GM21619 (cell line): ENCODE results near the gene ADAT2.
"Not testable (repeated sequence)": the region's sequence is repeated elsewhere in the genome, so short reads cannot be mapped to it uniquely, and the experiment has no call there.

Experiments used
- ATAC-seq: cut with Tn5 transposase; IDR thresholded peaks from one replicate; pipeline ENCODE4 v1.9.1; 2021; ENCODE audit not compliant: unreplicated experiment

The ADAT2 gene

DNA sequence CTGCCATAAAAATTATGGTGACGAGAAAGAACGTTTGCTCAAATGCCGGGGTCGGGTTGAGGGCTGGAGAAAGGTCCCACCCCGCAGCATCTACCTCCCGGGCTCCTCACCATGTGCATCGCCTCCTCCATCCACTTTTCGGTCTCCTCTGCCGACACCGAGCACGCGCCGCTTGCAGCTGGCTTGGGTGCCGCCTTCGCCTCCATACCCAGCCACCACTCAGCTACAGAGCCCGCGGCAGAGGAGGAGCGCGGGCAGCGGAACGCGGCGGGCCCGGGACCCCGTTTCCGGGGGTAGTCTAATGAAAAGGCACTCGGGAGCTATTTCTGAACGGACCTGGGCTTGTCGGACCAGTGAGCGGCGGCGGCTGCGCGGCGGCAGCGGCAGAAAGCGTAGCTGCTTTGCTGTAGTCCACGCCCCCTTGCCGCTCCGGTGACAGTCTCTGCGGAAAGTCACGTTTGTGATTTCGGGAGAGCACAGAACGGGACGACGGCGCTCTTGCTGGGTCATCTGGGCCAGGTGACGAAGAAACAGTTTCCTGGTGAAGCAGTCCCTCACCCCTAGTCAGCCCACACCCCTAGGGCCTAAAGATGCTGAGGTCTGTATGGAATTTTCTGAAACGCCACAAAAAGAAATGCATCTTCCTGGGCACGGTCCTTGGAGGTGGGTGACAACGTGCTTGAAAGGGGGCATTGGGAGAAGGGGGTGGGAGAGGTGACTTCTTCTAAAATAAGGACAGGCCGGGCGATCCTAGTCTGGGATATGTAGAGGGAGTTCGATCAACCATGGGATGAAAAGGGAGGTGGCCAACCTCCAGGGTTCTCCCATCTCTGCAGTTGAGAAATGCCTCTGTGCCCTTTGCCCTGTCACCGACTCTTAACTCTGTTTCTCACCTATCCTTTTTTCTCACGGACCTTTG, at the start of gene ADAT2, which contains the start of gene PEX3:
TSS of gene ADAT2 (minus strand) at position 243 of the 919 bp plus-strand sequence. CDS start at position 206, 37 bp downstream.
TSS of gene PEX3 (plus strand) at position 353 of the 919 bp plus-strand sequence. CDS start at position 591, 238 bp downstream.
- ATAC-seq = peak; percentile 93

DNA sequence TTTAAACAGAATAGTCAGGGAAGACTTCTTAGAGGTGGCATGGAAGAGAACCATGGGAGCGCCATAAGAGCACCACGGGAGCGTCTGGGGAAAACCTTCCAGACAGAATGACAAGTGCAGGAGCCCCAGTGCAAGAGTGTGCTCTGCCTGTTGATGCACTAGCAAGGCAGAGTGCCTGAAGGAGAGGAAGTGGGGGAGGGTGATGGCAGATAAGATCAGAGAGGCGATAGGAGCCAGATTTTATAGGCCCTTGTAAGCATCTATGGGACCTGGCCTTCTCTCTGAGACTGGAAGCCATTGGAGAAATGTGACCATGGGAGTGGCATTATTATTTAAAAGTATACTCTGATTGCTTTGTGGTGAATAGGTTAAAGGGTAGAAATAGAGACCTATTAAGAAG, 47.9 kb upstream of the ADAT2 start:
- no peak for ATAC-seq

DNA sequence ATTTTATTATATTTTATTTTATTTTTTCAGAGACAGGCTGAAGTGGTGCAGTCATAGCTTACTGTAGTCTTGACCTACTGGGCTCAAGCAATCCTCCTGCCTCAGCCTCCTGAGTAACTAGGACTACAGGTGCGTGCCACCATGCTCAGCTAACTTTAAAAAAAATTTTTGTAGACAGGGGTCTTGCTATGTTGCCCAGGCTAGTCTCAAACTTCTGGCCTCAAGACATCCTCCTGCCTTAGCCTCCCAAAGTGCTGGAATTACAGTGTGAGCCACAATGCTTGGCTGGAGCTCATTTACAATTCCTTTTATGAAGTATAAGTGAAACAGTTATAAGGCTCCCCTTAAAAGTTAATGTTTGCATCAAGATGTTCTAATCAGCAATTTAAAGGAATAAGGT, 46.5 kb upstream of the ADAT2 start:
- ATAC-seq = no peak

DNA sequence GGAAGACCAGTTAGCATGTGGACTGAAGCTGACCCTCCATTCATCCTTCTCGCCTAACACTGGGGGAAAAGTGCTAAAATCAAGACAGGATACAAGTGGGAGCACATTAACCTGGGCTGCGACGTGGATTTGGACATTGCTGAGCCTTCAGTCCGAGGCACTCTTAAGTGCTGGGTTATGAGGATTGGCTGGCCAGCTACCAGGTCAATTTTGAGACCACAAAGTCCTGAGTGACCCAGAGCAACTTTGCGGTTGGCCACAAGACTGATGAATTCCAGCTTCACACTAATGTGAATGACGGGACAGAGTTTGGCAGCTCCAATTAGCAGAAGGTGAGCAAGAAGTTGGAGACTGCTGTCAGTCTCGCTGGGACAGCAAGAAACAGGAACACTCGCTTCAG, 40.3 kb upstream of the ADAT2 start:
- ATAC-seq = no peak

DNA sequence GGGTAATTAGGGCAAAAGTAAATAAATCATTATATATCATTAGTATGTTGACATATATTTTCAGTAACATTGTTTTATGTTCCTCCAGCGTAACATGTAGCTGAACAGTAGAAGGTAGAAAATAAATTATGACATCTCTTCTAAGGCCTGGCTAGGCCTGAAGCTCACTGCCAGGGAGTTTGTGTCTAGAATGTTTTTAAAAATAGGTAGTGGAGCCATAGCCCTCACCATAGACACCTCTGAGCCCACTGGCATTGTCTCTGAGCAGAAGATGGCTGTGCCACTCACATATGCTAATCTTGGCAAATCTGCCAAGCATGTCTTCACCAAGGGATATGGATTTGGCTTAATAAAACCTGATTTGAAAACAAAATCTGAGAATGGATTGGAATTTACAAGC, 39.7 kb upstream of the ADAT2 start:
- no peak for ATAC-seq

DNA sequence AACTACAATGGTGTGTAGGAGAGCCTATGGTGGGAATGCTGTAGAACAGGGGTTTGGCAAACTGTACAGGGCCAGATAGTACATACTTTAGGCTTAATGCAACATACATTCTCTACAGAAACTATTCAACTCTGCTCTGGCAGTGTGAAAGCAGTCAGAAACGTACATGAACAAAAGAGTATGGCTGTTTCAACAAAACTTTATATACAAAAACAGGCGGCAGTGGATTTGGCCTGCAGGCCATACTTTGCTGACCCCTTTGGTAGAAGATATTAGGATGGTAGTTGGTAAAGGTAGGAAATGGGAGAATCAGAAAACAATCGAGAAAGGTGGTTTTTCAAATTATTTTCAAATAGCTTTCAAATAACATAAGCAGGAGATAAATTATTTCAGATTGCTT, 36.3 kb upstream of the ADAT2 start:
- ATAC-seq = no peak

DNA sequence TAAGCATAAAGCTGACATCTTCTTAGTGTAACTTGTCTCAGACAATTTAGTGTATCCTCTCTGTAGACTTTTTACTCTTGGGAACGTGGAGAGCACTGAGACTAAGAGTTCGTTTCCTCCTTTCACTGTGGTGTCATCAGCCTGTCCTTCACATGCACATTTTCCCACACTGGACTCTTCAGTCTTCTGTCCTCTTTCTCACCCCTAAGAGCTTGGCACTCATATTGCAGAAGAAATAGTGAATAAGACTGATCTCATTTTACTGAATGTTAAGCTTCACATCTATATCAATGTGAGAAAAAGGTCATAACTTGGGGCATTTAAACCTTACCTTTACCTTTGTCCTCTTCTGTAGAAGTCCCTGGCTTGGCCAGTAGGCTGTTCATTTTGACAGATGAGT, 35.5 kb upstream of the ADAT2 start:
- no peak for ATAC-seq

DNA sequence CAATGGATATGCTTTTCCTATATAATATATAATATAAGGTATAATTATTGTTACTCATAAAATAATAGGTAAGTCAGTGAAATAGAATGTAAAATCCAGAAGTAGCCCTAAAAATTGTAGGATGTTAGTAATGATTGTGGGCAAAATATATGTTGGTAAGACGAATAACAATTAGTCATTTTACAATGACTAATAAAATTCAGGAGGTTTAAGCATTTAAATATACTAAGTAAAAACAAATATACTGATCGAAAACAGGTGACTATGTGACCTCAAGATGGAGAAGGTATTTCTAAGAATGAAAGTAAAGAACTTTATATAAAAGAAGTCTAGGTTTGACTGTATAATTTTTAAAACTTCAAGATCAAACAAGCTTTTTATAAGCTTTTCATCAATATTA, 32.1 kb upstream of the ADAT2 start:
- ATAC-seq = no peak

DNA sequence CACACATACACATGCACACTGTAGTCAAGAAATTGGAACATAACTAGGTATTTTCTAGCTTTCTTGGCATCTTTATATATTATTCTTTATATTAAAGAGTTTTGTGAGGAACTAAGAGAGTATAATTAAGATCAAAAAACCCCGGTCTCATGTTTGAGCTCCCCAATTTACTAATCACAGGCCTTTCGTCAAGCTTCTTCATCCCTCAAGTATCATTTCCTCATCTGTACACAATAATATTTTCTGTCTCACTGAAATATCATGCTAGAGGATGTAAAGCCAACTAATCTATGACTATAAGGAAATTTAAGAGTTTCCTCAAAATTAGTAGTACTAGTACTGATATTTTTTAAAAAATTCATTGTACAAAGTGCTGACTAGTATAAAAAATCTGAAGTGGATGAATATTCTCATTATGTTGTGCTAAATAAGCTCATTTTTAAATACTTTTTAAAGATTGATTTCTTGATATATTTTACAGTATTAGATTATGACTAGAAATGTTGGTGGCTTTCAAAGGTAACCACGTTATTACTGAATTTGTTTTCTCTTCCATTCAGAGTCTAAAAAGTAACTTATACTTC, 28.1 kb upstream of the ADAT2 start:
- peak; percentile 53 for ATAC-seq

DNA sequence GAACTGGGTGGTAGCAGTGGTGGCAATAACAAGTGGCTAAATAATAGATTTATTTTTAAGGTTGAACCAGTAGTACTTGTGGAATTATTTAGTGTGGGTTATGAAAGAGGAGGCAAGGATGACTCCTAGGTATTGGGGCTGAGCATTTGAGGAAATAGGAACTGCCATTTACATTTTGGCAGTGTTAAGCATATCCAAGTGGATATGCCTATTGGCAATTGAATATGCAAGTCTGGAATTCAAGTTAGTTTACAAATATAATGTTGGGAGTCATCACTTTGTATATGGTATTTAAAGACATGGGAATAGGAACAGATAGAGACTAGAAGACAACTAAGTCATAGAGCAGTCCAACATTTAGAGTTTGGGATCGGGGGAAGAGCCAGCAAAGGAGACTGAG, 26.1 kb upstream of the ADAT2 start:
- no peak for ATAC-seq

DNA sequence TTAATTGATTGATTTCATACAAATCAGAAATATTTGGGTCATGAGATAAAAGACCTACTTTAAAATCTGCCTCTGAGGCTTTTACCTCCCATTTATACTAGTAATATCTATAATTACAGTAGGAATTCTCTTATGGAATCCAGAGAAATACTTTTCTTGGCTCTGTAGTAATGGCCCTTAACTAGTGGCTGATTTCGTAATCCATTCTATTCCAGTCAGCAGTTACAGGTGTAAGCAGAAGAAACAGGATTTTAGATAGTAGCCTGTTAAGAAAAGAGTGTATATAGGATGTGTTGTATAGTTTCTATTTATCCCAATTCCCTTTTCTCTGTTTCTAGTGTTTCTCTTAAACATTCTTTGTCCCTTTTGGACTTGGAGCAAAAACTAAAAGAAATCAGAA, 21.3 kb upstream of the ADAT2 start:
- ATAC-seq = no peak

DNA sequence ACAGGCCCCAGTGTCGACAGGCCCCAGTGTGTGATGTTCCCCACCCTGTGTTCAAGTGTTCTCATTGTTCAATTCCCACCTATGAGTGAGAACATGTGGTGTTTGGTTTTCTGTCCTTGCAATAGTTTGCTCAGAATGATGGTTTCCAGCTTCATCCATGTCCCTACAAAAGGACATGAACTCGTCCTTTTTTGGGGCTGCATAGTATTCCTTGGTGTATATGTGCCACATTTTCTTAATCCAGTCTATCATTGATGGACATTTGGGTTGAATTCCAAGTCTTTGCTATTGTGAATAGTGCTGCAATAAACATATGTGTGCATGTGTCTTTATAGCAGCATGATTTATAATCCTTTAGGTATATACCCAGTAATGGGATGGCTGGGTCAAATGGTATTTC, 18.3 kb upstream of the ADAT2 start:
- ATAC-seq = not testable (repeated sequence)

DNA sequence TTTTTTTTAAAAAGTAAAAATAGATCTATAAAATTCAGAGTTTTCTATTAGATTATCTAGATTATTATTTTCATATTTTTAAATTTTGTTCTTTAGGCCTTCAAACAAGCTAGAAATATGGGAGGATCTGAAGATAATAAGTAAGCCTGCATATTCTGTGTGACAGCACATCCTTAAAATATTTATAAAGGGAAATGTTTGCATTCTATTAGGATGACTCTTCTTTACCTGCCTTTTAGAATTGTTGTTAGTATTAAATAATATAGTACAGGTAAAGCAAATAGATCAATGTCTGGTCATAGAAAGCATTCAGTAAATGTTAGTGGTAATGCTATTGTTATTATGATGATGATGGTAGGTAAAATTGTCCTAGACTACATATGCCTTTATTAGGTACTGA, 17.5 kb upstream of the ADAT2 start:
- no peak for ATAC-seq

DNA sequence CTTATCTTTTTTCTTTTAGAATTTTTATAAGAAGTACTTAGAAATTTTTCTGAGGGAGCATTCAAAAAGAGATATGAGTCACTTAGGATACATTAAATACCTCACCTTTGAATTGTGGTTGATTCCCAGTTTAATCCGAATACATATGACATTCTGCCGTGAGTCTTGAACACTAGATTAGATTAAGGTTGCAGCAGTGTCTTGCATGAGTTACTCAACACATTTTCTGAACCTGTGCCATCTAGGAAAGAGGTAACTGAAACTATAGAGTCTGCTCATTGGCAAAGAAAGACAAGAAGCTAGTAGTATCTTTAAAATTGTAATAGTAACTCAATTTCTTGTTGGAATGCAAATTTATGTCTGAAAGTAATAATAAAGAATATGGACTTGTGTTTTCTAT, 15.1 kb upstream of the ADAT2 start:
- no peak for ATAC-seq

DNA sequence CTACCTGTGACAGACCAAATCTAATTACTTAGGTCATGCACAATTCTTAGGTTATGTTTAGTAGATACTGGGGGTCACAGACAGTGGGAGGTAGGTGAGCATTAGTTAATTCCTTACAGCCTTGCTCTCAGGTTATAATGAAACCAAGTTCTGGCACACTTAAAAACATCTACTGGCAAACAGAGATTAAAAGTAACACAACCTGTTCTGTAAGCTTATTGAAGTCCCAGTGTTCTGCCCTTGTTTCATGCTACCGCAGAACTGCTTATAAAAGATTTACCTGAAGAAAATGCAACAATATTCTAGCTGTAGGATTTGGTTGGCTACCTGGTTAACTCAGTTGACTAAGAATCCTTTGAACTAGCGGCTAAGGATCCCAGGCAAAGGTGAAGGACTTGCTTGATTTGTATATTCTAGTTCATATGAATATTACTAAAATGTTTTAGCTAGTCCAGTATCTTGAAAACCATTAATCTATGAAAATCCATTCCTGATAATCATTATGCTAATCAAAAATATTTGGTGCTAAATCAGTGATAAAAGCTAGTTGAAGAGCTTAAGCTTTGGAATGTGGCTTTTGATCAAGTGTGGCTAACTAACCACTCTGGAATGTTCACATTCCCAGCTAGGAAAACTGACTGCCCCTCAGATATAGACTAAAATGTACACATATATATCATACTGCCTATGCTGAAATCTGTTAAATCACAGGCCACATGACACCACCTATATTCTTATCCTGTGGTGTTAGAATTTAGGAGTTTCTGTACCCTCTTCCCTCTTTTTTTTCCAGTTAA, 7.3 kb upstream of the ADAT2 start:
- no peak for ATAC-seq

DNA sequence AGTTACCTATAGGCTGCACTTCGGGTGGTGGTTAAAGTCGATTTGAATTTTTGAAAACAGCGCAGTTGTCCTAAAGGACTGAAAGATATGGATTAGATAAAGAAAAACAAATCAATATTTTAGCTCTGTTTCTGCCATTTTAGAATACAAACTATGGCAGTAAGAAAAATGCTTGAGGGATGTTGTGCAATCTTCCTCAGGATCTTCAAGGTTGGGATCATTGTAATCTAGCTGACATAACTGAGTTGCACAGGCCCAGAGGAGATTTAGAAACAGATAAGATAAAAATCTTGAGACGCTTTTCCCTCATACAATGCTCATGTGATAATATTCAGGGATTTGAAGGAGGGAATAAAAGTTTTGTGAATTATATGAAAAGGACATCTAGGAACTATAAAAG, 1.0 kb upstream of the ADAT2 start:
- ATAC-seq = no peak

DNA sequence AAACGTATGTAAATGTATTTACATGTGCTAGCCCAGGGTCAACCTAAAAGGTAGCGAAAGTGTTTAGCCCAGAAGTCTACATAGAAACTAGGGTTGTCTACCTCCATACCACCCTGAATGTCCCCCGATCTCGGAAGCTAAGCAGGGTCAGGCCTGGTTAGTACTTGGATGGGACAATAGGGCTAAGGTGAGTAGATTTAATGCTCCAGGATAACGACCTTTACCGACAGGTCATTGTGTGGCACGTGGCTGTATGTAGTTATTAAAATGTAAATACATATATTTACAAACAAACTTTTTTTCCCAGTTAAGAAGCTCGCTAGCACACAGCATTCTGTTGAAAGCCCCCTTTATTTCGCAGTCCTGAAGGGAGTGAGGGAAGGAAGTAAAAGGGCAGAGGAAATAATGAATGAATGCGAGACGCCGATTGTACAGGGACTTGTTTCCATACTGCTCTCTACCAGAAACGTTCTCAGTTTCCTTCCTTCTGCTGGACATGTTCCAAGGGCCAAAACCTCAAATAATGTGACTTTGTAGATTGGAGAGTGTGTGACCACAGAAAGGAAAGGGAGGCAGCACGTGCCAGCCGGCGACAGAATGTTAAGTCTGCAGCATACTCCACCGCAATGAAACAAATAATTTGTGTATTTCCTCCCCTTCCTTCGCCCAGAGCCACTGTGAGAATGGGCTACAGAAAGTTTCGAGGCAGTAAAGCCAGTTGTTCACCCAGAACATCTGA, 612 bp downstream of the ADAT2 start:
- ATAC-seq = peak; percentile 3

DNA sequence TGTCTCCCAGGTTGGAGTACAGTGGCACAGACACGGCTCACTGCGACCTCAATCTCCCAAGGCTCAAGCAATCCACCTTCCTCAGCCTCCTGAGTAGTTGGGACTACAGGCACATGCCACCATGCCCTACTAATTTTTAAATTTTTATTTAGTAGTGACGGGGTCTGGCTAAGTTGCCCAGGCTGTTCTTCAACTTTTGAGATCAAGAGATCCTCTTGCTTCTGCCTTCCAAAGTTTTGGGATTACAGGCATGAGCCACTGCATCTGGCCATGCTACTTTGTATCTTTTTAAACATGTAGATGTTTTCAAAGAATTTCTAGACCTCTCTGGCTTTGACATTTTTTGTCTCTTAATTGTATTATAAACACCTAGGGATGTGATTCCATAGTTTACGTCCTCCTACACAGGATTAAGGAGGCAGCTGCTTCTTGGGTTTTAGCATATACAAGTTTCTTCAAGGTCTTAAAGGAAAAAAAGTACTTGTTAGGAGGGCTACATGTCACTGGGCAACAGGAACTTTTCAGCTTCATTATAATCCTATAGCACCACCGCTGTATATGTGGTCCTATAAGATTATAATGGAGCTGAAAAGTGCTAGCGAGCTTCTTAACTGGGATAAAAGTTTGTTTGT, 1.3 kb downstream of the ADAT2 start:
- no peak for ATAC-seq

DNA sequence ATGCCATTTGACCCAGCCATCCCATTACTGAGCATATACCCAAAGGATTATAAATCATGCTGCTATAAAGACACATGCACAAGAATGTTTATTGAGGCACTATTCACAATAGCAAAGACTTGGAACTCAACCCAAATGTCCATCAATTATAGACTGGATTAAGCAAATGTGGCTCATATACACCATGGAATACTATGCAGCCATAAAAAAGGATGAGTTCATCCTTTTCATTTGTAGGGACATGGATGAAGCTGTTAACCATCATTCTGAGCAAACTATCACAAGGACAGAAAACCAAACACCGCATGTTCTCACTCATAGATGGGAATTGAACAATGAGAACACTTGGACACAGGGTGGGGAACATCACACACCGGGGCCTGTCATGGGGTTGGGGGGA, 2.6 kb downstream of the ADAT2 start:
- not testable (repeated sequence) for ATAC-seq

DNA sequence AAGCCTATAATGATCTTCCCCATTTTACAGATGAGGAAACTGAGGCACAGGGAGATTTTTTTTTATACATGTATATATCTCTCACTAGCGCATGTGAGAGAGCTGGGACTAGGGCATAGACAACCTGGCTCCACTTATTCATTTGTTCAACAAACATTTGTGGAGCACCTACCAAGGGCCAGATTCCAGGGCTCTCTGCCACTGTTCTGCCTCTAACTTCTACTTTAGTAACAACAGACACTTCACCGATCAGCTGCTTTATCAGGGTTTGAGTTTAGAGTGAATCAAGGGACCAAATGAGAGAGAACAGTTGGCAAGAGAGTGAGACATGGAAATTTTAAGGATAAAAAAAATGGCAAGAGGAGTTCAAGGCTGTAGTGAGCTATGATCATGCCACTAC, 7.4 kb downstream of the ADAT2 start:
- ATAC-seq = no peak
